MM.1S (cell line): Measurements from ENCODE around the gene VPS13C.

Experiments
- DNase-seq: peaks from one replicate; pipeline ENCODE4 v3.0.0-alpha.2; 2015
- H2AFZ ChIP-seq: fragments of 300-600 bp; sonication (generic); 2 replicates; pipeline ENCODE4 v1.6.0; 2016; ENCODE audit warnings: antibody characterized with exemption, low read length
- H3F3A ChIP-seq: fragments of 300-600 bp; sonication (generic); 2 replicates; pipeline ENCODE4 v1.6.1; 2016; ENCODE audit warnings: mild to moderate bottlenecking, antibody characterized with exemption, low read length, moderate library complexity, mixed read lengths; ENCODE audit not compliant: insufficient read depth
- H3K27ac ChIP-seq: fragments of 300-600 bp; sonication (generic); 2 replicates; pipeline ENCODE4 v1.5.1; 2016; ENCODE audit warnings: mild to moderate bottlenecking, low read length
- H3K27me3 ChIP-seq: fragments of 300-600 bp; sonication (generic); replicated peaks from 2 replicates; pipeline ENCODE4 v1.6.0; 2016; ENCODE audit warnings: low read length; ENCODE audit not compliant: insufficient read depth
- H3K36me3 ChIP-seq: fragments of 300-600 bp; sonication (generic); replicated peaks from 2 replicates; pipeline ENCODE4 v1.6.1; 2016; ENCODE audit warnings: mild to moderate bottlenecking, low read length, mixed read lengths; ENCODE audit not compliant: insufficient read depth
- H3K4me1 ChIP-seq: fragments of 300-600 bp; sonication (generic); 2 replicates; pipeline ENCODE4 v1.6.1; 2016; ENCODE audit warnings: low read length, mixed read lengths
- H3K4me2 ChIP-seq: fragments of 300-600 bp; sonication (generic); 2 replicates; pipeline ENCODE4 v1.6.0; 2016; ENCODE audit warnings: low read depth, low read length
- H3K4me3 ChIP-seq: fragments of 300-600 bp; sonication (generic); 2 replicates; pipeline ENCODE4 v1.5.1; 2016; ENCODE audit warnings: low read length, mixed read lengths
- H3K79me2 ChIP-seq: fragments of 300-600 bp; sonication (generic); 2 replicates; pipeline ENCODE4 v1.6.1; 2016; ENCODE audit warnings: mixed run types, low read length, mixed read lengths
- H3K9ac ChIP-seq: fragments of 300-600 bp; sonication (generic); 2 replicates; pipeline ENCODE4 v1.6.1; 2016; ENCODE audit warnings: low read length, mixed read lengths
- H3K9me2 ChIP-seq: fragments of 300-600 bp; sonication (generic); replicated peaks from 2 replicates; pipeline ENCODE4 v1.6.1; 2016; ENCODE audit warnings: mild to moderate bottlenecking, low read length, mixed read lengths; ENCODE audit not compliant: insufficient read depth
- H3K9me3 ChIP-seq: fragments of 300-600 bp; sonication (generic); replicated peaks from 2 replicates; pipeline ENCODE4 v1.6.1; 2016; ENCODE audit warnings: mild to moderate bottlenecking, low read length, mixed read lengths; ENCODE audit not compliant: insufficient read depth
- H4K20me1 ChIP-seq: fragments of 300-600 bp; sonication (generic); 2 replicates; pipeline ENCODE4 v1.6.1; 2016; ENCODE audit warnings: mild to moderate bottlenecking, low read length, moderate library complexity, mixed read lengths; ENCODE audit not compliant: insufficient read depth
- CTCF ChIP-seq: fragments of 300-600 bp; sonication (generic); IDR thresholded peaks from 2 replicates; pipeline ENCODE4 v1.5.1; 2016; ENCODE audit warnings: antibody characterized with exemption, low read length, mixed read lengths
- EZH2 ChIP-seq: fragments of 300-600 bp; sonication (generic); optimal IDR thresholded peaks from 2 replicates; pipeline ENCODE3; 2017; ENCODE audit warnings: low read depth, mild to moderate bottlenecking, antibody characterized with exemption, low read length, mixed read lengths
- EZH2phosphoT487 ChIP-seq: fragments of 300-600 bp; sonication (generic); IDR thresholded peaks from 2 replicates; pipeline ENCODE4 v1.6.1; 2018; ENCODE audit warnings: antibody characterized with exemption, low read length

Gene VPS13C

GRCh38 chr15:61951949-61952348 is 108.3 kb downstream of the VPS13C start:
- Histone ChIP-seq H3K9ac (no peak overlapping the region), H3K4me3 (no peak overlapping the region), H3K27ac (no peak overlapping the region), H4K20me1 (no peaks in the 10 kb centered on the region; the same call in 1 of the 2 replicates), H3K36me3 (no peaks in the 10 kb centered on the region; the same call in 1 of the 2 replicates), H3K4me2 (no peak overlapping the region), H3F3A (no peaks in the 10 kb centered on the region), H2AFZ (no peak overlapping the region), H3K27me3 (no peaks in the 10 kb centered on the region), H3K79me2 (no peaks in the 10 kb centered on the region), H3K9me3 (no peaks in the 10 kb centered on the region), H3K9me2 (no peaks in the 10 kb centered on the region), H3K4me1 (no peaks in the 10 kb centered on the region)
- no peak for DNase-seq
- TF ChIP-seq CTCF (no peak), EZH2phosphoT487 (no peak), EZH2 (no peak)

GRCh38 chr15:61946778-61947177 is 113.5 kb downstream of the VPS13C start:
- H3K27me3 ChIP-seq, result no peaks in the 10 kb centered on the region
- no peak for TF ChIP-seq CTCF
- no peak for TF ChIP-seq EZH2
- no peak for TF ChIP-seq EZH2phosphoT487
- no peaks in the 10 kb centered on the region for H3K9me2 ChIP-seq
- no peaks in the 10 kb centered on the region for H4K20me1 ChIP-seq
- H3K9me3 ChIP-seq, result no peaks in the 10 kb centered on the region
- H3K27ac ChIP-seq, result no peak overlapping the region
- H3K79me2 ChIP-seq, result no peaks in the 10 kb centered on the region
- H2AFZ ChIP-seq, result no peak overlapping the region
- H3F3A ChIP-seq, result no peaks in the 10 kb centered on the region
- no peaks in the 10 kb centered on the region for H3K4me1 ChIP-seq
- H3K4me3 ChIP-seq, result no peak overlapping the region
- peaks cover 3% of the 10 kb centered on the region; the same call in 1 of the 2 replicates for H3K36me3 ChIP-seq
- H3K4me2 ChIP-seq, result no peak overlapping the region
- no peak overlapping the region for H3K9ac ChIP-seq
- no peak for DNase-seq

GRCh38 chr15:61943992-61944391 is 116.3 kb downstream of the VPS13C start:
- Histone ChIP-seq H3K4me1 (no peaks in the 10 kb centered on the region), H4K20me1 (no peaks in the 10 kb centered on the region), H3K9me3 (no peaks in the 10 kb centered on the region), H3K27me3 (no peaks in the 10 kb centered on the region), H3K36me3 (peaks cover 3% of the 10 kb centered on the region; the same call in 1 of the 2 replicates), H3K9ac (no peak overlapping the region), H3K27ac (no peak overlapping the region), H3F3A (no peaks in the 10 kb centered on the region), H3K79me2 (no peaks in the 10 kb centered on the region), H3K4me2 (no peak overlapping the region), H3K4me3 (no peak overlapping the region), H3K9me2 (no peaks in the 10 kb centered on the region), H2AFZ (no peak overlapping the region)
- no peak for DNase-seq
- TF ChIP-seq EZH2phosphoT487 (no peak), CTCF (no peak), EZH2 (no peak)
